GM19397 (cell line): ENCODE data around the gene MARVELD2.
"Not testable (repeated sequence)": the region's sequence is repeated elsewhere in the genome, so short reads cannot be mapped to it uniquely, and the experiment has no call there.

Source experiments
- ATAC-seq: cut with Tn5 transposase; IDR thresholded peaks from one replicate; pipeline ENCODE4 v1.9.1; 2021; ENCODE audit warnings: mild to moderate bottlenecking, moderate library complexity; ENCODE audit not compliant: unreplicated experiment

MARVELD2 gene

DNA sequence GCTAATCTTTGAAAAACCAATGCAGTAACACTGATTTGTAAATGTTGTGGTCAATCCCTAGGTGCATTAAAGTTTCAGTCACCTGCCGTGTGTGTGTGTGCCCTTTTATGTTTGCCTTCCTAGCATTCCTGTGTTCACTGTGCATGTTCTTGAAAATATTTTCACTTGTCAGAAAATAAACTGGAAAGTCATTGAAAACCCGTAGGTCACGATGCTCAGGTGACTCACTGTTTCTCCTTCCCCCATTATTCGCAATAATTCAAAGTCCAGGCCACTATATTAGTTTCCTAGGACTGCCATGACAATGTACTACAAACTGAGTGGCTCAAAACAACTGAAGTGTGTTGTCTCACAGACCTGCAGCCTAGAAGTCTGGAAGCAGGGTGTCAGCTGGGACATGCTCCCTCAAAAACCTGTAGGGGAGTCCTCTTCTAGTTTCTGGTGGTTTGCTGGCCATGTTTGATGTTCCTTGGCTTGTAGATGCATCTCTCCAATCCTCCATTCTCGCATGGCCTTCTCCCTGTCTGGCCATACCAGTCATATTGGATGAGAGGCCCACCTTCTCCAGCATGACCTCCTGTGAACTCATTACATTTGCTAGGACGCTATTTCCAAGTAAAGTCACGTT is 29.3 kb downstream of the MARVELD2 start:
- ATAC-seq, result no peak

- no peak for ATAC-seq
These were observed 34.6 kb downstream of the MARVELD2 start for GRCh38 chr5:69449511-69449910.

GRCh38 chr5:69450116-69450515 is 35.2 kb downstream of the MARVELD2 start:
- ATAC-seq, result no peak

- not testable (repeated sequence) for ATAC-seq
These were observed 35.6 kb downstream of the MARVELD2 start for GRCh38 chr5:69450527-69450926.

DNA sequence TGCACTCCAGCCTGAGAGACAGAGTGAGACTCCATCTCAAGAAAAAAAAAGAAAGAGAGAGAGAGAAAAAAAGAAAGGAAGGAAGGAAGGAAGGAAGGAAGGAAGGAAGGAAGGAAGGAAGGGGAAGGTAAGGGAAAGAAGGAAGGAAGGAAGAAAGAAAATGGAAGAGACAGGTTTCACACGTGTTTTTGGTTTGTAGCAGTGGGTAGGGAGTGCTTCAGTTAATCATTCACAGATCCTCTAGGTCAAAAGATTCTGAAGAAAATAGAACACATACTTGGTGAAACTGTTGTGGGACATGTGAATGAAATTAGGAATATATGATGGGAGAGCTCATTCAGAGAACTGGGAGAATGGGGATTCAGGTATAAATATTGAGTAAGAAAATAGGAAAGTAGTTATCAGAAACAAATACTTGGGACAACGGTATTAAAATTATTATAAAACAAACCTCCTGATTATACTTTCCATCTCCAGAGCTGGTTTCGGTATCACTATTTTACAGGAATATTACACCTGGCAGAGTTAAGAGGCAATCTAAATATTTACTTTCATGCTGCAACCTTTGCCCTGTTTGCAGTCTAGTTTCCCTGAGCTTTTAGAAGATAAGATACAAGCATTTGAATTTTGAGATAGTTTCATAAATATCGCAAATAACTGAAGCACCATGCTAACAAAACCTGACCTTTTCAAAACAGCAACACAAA is 37.2 kb downstream of the MARVELD2 start:
- no peak for ATAC-seq

DNA sequence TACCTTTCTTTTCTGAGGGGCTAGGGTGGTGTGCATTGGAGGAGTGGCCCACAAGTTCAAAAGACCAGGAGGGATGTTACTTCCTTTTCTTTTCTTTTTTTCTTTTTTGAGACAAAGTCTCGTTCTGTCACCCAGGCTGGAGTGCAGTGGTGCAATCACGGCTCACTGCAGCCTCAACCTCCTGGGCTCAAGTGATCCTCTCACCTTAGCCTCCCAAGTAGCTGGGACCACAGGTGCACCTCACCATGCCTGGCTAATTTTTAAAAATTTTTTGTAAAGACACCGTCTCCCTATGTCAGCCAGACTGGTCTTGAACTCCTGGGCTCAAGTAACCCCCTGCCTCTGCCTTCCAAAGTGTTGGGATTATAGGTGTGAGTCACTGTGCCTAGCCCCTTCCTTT is 38.6 kb downstream of the MARVELD2 start:
- ATAC-seq, result not testable (repeated sequence)

DNA sequence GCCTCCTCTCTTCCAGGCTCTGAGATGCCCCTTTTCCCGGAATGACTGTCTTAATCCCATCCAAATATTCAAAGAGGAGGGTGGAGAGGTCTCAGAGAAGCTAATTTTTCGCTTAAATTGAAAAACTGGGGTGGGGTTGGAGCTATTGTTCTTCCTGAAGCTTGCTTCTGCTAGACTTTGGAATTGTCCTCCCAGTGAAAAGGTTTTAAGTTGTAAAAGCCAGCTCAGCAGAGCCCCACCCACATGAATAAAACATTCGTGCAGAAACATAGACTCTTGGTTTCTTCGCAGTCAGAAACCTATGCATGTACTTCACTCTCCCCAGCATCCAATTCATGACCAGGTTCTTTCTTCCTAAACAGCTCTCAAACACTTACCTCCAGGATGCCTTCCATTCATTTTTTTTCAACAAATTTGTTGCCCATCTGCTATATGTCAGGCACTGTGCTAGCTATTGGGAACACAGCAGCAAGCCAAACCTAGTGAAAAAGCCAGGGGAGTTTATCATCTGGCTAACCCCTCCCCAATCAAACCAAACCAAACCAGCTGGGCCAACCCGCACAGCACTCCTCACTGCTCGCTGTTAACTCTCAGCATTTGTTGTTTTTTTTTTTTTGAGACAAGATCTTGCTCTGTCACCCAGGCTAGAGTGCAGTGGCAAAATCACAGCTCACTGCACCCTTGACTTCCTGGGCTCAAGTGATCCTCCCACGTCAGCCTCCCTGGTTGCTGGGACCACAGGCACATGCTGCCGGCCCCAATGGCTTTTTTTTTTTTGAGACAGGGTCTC is 39.7 kb downstream of the MARVELD2 start:
- no peak for ATAC-seq

GRCh38 chr5:69455428-69455988 is 40.6 kb downstream of the MARVELD2 start:
- not testable (repeated sequence) for ATAC-seq

- no peak for ATAC-seq
These were observed 47.3 kb downstream of the MARVELD2 start for GRCh38 chr5:69462170-69462569.

- not testable (repeated sequence) for ATAC-seq
These were observed 51.5 kb downstream of the MARVELD2 start for GRCh38 chr5:69466375-69466774.

- peak; percentile 86 for ATAC-seq
These were observed 52.7 kb downstream of the MARVELD2 start for GRCh38 chr5:69467442-69468225.

DNA sequence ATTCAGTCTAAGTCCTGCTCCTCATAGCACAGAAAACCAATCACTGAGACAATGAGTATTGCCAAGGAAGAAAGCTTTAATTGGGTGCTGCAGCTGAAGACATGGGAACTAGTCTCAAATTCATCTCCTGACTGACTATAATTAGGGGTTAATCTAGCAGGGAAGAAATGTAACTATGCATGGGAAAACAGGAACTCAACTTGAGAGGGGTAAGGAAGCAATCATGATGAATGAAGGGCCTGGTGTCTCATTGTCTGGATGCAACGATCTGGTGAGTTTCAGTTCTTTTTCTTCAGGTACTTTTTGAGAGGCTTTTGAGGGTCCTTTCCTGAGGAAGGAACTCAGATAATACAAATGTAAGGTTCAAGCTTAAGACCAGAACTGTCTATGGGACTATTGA is 53.7 kb downstream of the MARVELD2 start:
- no peak for ATAC-seq

GRCh38 chr5:69471516-69471915 is 56.6 kb downstream of the MARVELD2 start:
- ATAC-seq, result not testable (repeated sequence)

DNA sequence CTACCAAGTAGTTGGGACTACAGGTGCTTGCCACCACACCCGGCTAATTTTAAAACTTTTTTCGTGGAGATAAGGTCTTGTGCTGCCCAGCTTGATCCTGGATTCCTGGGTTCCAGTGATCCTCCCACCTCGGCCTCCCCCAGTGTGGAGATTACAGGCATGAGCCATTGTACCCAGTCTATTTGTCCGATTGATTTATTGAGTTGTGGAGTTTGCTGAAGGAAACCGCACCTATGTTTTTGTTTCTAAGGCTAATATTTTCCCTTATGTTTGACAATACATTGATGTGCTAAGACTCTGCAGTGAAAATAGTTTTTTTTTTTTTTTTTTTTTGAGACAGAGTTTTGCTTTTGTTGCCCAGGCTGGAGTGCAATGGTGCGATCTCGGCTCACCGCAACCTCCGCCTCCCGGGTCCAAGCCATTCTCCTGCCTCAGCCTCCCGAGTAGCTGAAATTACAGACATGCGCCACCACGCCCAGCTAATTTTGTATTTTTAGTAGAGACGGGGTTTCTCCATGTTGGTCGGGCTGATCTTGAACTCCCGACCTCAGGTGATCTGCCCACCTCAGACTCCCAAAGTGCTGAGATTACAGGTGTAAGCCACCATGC is 57.7 kb downstream of the MARVELD2 start:
- not testable (repeated sequence) for ATAC-seq

GRCh38 chr5:69477170-69477569 is 62.3 kb downstream of the MARVELD2 start:
- ATAC-seq, result no peak

GRCh38 chr5:69478296-69478695 is 63.4 kb downstream of the MARVELD2 start:
- ATAC-seq, result not testable (repeated sequence)

DNA sequence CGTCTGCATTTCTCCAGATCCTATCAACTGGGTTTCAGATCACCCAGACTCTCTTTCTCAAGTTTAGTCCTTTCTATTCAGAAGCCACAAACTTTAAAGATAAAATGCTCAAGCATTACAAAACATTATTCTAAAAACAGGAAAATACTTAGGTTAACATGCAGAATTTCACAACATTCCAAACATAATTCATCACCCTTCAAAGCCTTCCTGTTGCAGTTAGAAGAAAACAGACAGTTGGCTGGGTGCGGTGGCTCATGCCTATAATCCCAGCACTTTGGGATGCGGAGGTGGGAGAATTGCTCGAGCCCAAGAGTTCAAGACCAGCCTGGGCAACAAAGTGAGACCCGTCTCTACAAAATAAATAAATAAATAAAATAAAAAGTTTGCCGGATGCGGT is 70.0 kb downstream of the MARVELD2 start:
- ATAC-seq, result no peak

DNA sequence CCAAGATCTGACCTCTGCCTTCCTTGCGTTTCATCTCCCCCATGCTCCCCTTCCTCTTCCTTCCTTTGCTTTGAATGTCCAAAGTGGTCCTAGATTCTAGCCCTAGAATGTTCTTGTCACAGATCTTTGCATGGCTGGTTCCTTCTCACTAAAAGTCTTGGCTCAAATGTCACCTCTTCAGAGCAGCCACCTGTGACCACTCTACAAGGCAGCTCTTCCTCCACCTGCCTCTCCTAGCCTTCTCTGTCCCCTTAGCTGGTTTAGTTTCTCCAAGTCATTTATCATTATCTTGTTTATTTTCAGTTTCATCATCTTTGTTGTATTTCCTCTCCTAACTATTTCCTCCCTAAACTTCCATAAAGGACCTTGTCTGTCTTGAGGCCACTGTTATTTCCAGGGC is 70.6 kb downstream of the MARVELD2 start:
- no peak for ATAC-seq

DNA sequence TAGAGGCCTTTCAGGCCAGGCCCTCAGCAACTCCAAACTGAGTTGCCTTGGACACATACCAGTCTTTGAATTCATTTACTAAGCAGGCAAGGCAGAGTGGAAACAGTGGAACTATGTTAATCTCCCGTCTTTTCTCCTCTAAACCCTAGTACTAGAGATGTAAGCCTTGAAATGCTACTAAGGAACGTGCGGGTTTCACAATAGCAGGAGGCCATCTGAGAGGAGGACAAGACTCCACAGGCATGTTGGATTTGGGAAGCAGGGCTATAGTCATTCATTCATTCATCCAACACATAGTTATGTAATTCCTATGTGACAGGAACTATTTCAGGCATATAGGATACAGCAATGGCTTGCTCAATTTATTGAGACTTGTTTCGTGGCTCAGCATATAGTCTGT is 74.3 kb downstream of the MARVELD2 start:
- ATAC-seq, result no peak

- ATAC-seq, result no peak
These were observed 76.1 kb downstream of the MARVELD2 start for GRCh38 chr5:69491027-69491426.
